NCI-H748 (cell line): ENCODE results near the gene GLIS1.
"Not testable (repeated sequence)": the region's sequence is repeated elsewhere in the genome, so short reads cannot be mapped to it uniquely, and the experiment has no call there.

Experiments
- DNase-seq: peaks from one replicate; lab custom pipeline; 2025; ENCODE audit not compliant: unreplicated experiment; lab: John Stamatoyannopoulos, UW

The GLIS1 gene

GRCh38 chr1:53562981-53563379, 176.0 kb downstream of the GLIS1 start:
- DNase-seq, result no peak

- no peak for DNase-seq
Measured at GRCh38 chr1:53562291-53562980, 176.5 kb downstream of the GLIS1 start.

GRCh38 chr1:53561503-53562105, 177.4 kb downstream of the GLIS1 start:
- DNase-seq, result no peak

- no peak for DNase-seq
Measured at GRCh38 chr1:53560581-53561502, 178.1 kb downstream of the GLIS1 start.

- DNase-seq, result no peak
Measured at GRCh38 chr1:53559854-53560580, 178.9 kb downstream of the GLIS1 start.

- DNase-seq, result no peak
Measured at GRCh38 chr1:53559391-53559815, 179.6 kb downstream of the GLIS1 start.

GRCh38 chr1:53558739-53559315, 180.1 kb downstream of the GLIS1 start:
- DNase-seq, result no peak

- DNase-seq, result no peak
Measured at GRCh38 chr1:53557830-53558738, 180.9 kb downstream of the GLIS1 start.

GRCh38 chr1:53557369-53557768, 181.6 kb downstream of the GLIS1 start:
- DNase-seq, result no peak

GRCh38 chr1:53556657-53557227, 182.2 kb downstream of the GLIS1 start:
- no peak for DNase-seq

GRCh38 chr1:53555620-53556326, 183.2 kb downstream of the GLIS1 start:
- not testable (repeated sequence) for DNase-seq

- no peak for DNase-seq
Measured at GRCh38 chr1:53554592-53555305, 184.2 kb downstream of the GLIS1 start.

GRCh38 chr1:53553734-53554509, 185.0 kb downstream of the GLIS1 start:
- DNase-seq, result no peak

GRCh38 chr1:53552981-53553733, 185.8 kb downstream of the GLIS1 start:
- no peak for DNase-seq

GRCh38 chr1:53552146-53552861, 186.7 kb downstream of the GLIS1 start:
- no peak for DNase-seq

- DNase-seq, result no peak
Measured at GRCh38 chr1:53551428-53551995, 187.5 kb downstream of the GLIS1 start.
